ENCODE results near the gene AQP1. TPM values are rescaled to one million over a fixed set of nuclear protein-coding genes. Genes with fewer than 3 reads are reported as not detected.

The AQP1 gene
- total RNA-seq, 2 donors from 2014 or later, result 0.60 to 0.72 TPM

DNA sequence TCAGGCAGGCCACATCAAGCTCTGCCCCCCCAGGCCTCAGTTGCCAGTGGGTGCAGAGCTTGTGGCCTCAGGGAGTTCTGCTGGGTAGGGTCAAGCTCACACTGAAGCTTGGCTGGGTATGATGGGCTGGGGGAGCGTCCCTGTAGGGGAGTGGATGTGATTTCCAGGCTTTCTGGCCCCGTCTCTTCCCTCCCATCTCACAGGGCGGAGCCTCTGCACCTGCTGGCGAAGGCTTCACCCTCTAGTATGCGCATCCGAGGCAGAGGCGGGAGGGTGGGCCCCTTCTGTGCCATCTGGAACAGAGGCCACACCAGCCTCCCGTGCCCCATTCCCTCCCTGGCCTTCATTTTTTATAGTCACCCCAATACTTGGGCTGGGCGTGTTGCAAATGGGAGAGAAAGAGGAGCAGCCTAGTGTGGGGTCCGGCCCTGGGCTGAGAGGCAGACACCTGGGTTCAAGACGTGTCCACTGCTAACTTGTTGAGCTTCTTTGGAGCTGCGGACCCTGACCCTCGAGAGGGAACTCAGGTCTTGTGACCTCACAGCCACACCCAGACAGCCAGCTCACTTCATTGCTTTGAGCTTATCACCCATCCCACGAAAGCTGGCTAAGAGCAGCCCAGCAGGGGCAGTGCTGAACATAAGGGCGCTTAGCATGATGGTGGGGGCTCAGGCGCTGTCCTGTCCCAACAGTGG lies 2.3 kb downstream of the AQP1 start:
- Mint-ChIP-seq H3K27me3 (ENCODE audit: low read depth) (no peaks in the 10 kb centered on the region), H3K9me3 (no peaks in the 10 kb centered on the region), H3K27ac (no peak overlapping the region), H3K36me3 (ENCODE audit: insufficient read depth in 2 of 2) (no peaks in the 10 kb centered on the region), H3K4me1 (ENCODE audit: low read depth) (peaks cover 5% of the 10 kb centered on the region), H3K4me3 (no peak overlapping the region)
- ATAC-seq (replicated peaks in 1 of 2) (no peak), DNase-seq (no peak)

DNA sequence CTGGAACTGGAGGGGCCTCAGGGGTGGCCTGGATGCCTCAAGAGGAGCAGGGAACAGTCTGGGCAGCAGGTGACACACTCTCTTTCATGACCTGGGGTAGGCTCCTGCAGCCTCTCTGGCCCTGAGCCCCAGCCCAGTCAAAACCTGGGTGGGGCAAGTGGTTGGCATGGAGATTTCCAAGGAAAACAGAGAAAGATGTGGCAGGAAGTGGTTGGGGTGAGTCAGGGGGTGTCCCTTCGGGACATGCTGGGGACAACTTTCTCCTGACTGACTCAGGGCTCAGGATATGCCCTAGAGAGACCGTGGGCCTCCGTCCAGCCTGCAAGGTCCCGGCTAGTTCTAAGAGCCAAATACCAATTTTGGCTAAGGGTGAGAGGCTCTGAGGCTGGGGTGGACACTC lies 2.9 kb downstream of the AQP1 start:
- DNase-seq (no peak), ATAC-seq (replicated peaks in 1 of 2) (peak; percentile 36 to 39)
- Mint-ChIP-seq H3K36me3 (ENCODE audit: insufficient read depth in 2 of 2) (no peaks in the 10 kb centered on the region), H3K27ac (no peak overlapping the region), H3K4me1 (ENCODE audit: low read depth) (peaks cover 5% of the 10 kb centered on the region), H3K4me3 (no peak overlapping the region), H3K27me3 (ENCODE audit: low read depth) (no peaks in the 10 kb centered on the region), H3K9me3 (no peaks in the 10 kb centered on the region)

DNA sequence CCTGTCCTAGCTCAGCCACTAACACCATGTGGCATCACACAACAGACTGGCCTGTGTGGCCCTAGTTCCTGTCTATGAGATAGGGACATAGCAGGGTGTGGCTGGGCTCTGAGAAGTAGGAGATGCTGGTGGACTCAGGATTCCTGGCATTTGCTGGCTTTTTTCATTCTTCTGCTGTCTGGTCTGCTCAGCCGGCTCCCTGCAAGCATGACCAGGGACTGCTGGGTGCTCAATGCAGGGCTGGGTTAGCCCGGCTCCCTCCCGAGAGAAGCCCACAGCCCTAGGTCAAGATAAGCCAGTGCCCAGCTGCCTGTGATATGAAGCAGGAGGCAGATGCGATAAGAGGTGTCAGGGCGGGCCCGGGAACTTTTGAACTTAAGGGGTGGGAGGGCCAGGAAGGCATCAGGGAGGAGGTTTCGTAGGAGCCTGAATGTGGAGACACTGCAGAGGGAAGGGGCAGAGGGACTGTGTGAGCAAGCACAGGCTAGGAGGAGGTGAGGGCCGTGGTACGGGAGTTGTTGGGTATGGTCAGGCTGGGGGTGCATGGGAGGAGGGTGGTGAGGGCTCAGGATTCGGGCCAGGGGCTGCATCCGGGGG lies 3.5 kb downstream of the AQP1 start:
- Mint-ChIP-seq H3K27me3 (ENCODE audit: low read depth) (no peaks in the 10 kb centered on the region), H3K27ac (no peak overlapping the region), H3K4me3 (no peak overlapping the region), H3K4me1 (ENCODE audit: low read depth) (peaks cover 5% of the 10 kb centered on the region), H3K9me3 (no peaks in the 10 kb centered on the region), H3K36me3 (ENCODE audit: insufficient read depth in 2 of 2) (no peaks in the 10 kb centered on the region)
- no peak for ATAC-seq (replicated peaks in 1 of 2)
- DNase-seq, result no peak

DNA sequence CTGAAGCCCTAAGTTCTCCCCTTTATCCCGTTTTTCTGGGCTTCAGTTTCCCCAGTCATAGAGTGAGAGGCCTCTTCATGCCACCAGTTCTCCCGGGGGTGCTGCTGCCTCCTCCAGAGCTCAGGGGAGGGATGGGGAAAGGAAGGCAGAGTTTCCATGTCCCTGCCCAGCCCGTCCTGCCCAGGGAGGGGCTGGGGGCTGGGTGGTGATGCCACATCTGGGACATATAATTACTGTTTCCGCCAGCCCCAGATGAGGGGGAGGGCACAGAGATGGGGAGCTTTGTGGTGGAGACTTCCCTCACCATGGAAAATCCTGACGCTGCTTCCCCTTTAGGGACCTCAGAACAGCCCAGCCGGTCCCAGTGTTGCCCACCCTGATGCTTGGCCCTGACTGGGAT lies 4.1 kb downstream of the AQP1 start:
- Mint-ChIP-seq H3K4me3 (no peak overlapping the region), H3K4me1 (ENCODE audit: low read depth) (peaks cover 5% of the 10 kb centered on the region), H3K9me3 (no peaks in the 10 kb centered on the region), H3K27me3 (ENCODE audit: low read depth) (no peaks in the 10 kb centered on the region), H3K36me3 (ENCODE audit: insufficient read depth in 2 of 2) (no peaks in the 10 kb centered on the region), H3K27ac (no peak overlapping the region)
- no peak for ATAC-seq (replicated peaks in 1 of 2)
- no peak for DNase-seq

DNA sequence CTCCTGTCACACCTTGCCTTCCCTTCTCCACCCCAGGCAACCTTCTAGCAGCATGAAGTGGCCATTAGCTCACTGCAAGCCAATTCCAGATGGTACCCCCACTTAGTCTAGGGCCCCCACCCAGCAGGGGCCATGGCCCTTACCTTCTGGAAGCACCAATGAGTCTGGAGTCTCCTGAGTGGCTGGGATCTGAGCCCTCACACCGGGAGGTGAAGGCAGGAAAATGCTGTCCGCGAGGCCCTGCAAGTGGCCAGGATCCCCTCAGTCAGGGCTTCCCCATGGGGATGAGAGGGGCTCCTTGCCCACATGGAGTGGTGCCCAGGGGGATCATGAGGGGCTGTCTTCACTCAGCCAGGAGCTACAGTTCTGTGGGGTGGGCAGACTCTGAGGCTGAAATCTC lies 4.6 kb downstream of the AQP1 start:
- Mint-ChIP-seq H3K36me3 (ENCODE audit: insufficient read depth in 2 of 2) (no peaks in the 10 kb centered on the region), H3K27me3 (ENCODE audit: low read depth) (no peaks in the 10 kb centered on the region), H3K4me1 (ENCODE audit: low read depth) (peaks cover 5% of the 10 kb centered on the region), H3K9me3 (no peaks in the 10 kb centered on the region), H3K27ac (no peak overlapping the region), H3K4me3 (no peak overlapping the region)
- no peak for ATAC-seq (replicated peaks in 1 of 2)
- DNase-seq, result no peak

DNA sequence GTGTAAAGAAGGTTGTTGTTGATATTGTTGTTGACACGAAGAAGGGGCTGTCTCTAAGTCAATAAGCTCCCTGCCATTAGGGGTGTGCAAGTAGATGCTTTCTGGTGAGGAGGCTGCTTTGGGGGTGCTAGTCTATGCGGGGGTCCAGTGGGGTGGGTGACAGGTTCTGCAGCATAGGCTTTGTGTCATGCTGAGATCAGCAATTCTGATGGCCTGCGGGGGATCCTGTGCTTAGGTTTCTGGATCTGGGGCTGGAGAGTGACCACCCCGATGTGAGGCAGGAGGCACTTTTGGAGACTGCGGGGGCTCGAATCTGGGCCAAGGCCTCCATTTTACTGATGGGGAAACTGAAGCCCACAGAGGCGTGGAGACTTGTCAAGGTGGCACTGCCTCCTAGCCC lies 5.1 kb downstream of the AQP1 start:
- Mint-ChIP-seq H3K4me3 (no peak overlapping the region), H3K9me3 (no peaks in the 10 kb centered on the region), H3K4me1 (ENCODE audit: low read depth) (peaks cover 5% of the 10 kb centered on the region), H3K36me3 (ENCODE audit: insufficient read depth in 2 of 2) (no peaks in the 10 kb centered on the region), H3K27ac (no peak overlapping the region), H3K27me3 (ENCODE audit: low read depth) (no peaks in the 10 kb centered on the region)
- no peak for ATAC-seq (replicated peaks in 1 of 2)
- no peak for DNase-seq

DNA sequence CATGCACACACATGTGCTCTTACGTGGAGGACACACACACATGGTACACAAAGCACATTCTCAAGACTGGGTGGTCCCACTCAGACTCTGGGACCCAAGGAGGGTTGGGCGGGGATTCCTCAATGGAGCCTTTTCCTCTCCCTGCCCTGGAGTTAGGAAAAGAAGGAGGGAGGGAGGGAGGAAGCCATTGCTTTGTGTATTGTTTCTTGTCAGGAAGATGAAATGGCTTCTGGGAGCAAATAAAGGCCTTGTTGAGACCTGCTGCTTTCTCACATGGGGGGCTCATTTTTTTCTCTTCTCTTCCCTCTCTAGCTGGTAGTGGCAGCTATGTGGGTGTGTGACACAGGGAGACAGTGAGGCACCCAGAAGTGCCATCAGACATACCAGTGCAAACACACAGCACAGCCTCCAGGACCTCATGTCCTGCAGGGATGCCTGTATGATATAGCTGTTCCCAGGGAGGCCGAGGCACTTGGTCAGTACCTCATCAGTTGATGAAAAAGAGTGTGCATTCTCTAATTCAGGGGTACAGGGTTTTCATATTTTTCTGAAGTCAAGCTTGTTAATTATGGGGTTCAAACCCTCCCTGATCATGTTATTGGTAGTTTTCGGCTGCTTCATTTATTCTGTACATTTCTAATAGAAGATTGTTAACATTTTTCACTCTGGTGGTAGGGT lies 5.7 kb downstream of the AQP1 start:
- Mint-ChIP-seq H3K36me3 (ENCODE audit: insufficient read depth in 2 of 2) (no peaks in the 10 kb centered on the region), H3K27ac (no peak overlapping the region), H3K27me3 (ENCODE audit: low read depth) (no peaks in the 10 kb centered on the region), H3K4me1 (ENCODE audit: low read depth) (peaks cover 5% of the 10 kb centered on the region), H3K9me3 (no peaks in the 10 kb centered on the region), H3K4me3 (no peak overlapping the region)
- DNase-seq (no peak), ATAC-seq (replicated peaks in 1 of 2) (no peak)

DNA sequence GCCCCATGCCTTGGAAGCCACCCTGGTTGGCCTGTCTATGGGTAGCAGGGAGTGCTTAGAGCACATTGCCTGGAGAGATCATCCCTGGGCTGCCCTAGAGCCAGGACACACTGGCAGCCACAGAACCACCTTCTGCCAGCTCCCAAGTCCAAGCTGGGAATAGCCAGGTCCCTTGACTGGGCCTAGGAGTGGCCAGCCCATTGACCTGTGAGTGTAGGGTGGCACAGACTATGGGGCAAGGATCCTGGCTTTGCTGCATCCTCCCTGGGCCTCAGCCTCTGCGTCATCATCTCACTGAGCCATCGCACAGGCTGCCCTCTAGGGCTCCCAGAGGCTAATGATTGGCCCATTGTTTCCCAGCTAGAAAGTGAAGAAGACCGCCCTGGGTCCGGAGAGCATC lies 7.0 kb downstream of the AQP1 start:
- ATAC-seq (replicated peaks in 1 of 2) (no peak), DNase-seq (no peak)
- H3K27ac Mint-ChIP-seq, result no peak overlapping the region
- peaks cover 5% of the 10 kb centered on the region for H3K4me1 Mint-ChIP-seq (ENCODE audit: low read depth)
- no peaks in the 10 kb centered on the region for H3K36me3 Mint-ChIP-seq (ENCODE audit: insufficient read depth in 2 of 2)
- H3K9me3 Mint-ChIP-seq, result no peaks in the 10 kb centered on the region
- H3K4me3 Mint-ChIP-seq, result no peak overlapping the region
- H3K27me3 Mint-ChIP-seq (ENCODE audit: low read depth), result no peaks in the 10 kb centered on the region

DNA sequence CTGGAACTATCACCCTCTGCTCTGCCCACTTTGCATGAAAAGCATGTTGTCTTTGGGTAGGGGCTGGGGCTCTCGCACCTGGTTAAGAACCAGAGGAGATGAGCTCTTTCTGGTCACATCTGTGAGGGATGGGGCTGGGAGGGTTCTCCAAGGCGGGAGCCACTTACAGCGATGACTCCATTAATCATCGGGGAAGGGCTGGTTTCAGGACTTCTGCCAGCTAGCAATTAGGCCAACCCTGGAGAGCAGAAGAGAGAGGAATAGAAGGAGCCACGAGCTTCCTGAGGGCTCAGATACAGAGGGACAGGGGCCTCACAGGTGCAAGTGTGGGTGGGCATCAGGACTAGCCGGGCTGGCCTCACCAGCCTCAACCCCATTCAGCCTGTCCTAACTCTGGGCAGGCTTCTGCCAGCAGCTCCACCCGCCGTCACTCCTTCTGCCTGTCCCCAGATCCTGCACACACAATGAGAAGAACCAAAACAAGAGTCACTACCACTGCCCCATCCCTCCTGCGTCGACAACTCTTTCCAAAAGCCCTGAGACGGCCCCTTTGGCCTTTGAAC lies 8.4 kb downstream of the AQP1 start:
- DNase-seq (no peak), ATAC-seq (replicated peaks in 1 of 2) (no peak)
- Mint-ChIP-seq H3K9me3 (no peaks in the 10 kb centered on the region), H3K4me1 (ENCODE audit: low read depth) (no peaks in the 10 kb centered on the region), H3K4me3 (no peak overlapping the region), H3K27me3 (ENCODE audit: low read depth) (no peaks in the 10 kb centered on the region), H3K27ac (no peak overlapping the region), H3K36me3 (ENCODE audit: insufficient read depth in 2 of 2) (no peaks in the 10 kb centered on the region)

DNA sequence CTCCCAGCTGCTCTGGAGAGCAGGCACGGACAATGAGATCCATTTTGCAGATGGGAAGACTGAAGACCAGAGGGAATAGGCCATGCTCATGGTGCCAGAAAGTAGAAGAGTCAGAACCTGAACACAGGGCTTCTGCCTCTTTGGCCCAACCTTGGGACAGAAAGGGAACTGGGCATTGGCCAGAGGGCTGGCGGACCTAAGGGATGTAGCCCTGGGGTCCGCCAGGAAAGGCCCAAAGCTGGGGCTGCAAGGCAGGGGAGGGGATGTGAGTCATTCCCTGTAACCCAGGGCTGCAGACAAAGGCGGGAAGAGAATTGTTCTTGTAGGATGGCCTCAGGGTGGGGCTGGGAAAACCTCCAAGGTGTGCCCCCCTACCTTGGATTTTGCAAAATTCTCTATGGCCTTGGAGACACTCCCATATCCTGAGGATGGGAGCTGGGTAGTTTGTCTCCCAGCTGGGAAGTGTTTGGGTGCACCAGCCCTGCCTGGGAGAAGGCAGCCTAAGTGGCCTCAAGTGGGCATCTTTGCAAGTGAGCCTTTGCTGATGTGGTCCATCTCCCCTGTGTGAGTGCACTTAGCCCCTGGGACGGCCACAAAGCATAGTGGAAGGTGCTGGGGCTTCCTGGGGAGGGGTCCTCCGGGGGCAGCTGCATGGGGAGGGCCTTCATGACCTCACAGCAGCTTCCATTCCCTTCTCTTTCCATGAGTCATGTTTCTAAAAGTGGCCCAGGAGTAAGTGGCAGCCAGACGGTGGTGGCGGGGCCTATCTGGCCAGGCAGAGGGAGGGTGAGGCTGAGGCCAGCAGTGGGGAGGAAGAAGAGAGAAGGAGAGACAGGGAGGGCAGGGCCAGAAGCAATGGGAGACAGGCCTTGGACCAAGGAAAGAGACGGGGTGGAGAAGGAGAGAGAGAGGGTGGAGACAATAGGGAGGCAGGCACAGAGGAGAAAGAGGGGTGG lies 9.2 kb downstream of the AQP1 start:
- Mint-ChIP-seq H3K9me3 (no peaks in the 10 kb centered on the region), H3K27ac (no peak overlapping the region), H3K4me1 (ENCODE audit: low read depth) (no peaks in the 10 kb centered on the region), H3K27me3 (ENCODE audit: low read depth) (no peaks in the 10 kb centered on the region), H3K4me3 (no peak overlapping the region), H3K36me3 (ENCODE audit: insufficient read depth in 2 of 2) (no peaks in the 10 kb centered on the region)
- no peak for ATAC-seq (replicated peaks in 1 of 2)
- DNase-seq, result no peak

DNA sequence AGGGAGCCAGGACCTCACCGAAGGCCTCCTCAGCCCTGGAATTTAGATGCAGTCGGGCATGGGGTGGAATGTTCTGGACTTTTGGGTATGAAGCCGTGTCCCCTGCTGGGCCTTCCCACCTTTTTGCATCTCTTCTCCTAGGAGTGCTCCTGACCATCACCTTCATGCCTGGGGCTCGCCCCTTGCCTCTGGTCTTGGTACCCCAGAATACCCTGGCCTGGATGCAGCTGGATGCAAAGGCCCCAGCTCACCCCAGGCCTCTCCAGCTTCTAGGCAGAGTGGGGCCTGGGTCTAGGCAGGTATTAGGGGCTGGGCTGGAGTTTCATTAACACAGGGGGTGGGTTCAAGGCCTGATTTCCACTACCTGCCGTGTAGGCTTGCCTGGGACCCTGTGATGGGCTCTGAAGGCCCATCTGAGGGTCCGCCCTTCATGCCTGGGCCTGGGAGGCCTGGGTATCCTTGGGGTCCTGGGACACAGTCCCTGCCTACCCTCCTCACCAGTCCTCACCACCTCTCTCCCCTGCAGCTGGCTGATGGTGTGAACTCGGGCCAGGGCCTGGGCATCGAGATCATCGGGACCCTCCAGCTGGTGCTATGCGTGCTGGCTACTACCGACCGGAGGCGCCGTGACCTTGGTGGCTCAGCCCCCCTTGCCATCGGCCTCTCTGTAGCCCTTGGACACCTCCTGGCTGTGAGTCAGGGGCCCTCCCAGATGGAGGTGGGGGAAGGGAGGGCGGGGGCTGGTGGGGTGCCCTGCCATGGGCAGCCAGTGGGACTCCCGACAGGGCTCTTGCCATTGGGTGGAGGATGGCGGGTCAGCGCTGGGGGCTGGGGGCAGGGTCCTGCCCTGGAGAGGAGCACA lies 10.1 kb downstream of the AQP1 start:
- no peaks in the 10 kb centered on the region for H3K36me3 Mint-ChIP-seq (ENCODE audit: insufficient read depth in 2 of 2)
- H3K4me3 Mint-ChIP-seq, result no peak overlapping the region
- H3K27ac Mint-ChIP-seq, result no peak overlapping the region
- H3K27me3 Mint-ChIP-seq (ENCODE audit: low read depth), result no peaks in the 10 kb centered on the region
- DNase-seq (no peak), ATAC-seq (replicated peaks in 1 of 2) (no peak)
- no peaks in the 10 kb centered on the region for H3K9me3 Mint-ChIP-seq
- no peaks in the 10 kb centered on the region for H3K4me1 Mint-ChIP-seq (ENCODE audit: low read depth)

DNA sequence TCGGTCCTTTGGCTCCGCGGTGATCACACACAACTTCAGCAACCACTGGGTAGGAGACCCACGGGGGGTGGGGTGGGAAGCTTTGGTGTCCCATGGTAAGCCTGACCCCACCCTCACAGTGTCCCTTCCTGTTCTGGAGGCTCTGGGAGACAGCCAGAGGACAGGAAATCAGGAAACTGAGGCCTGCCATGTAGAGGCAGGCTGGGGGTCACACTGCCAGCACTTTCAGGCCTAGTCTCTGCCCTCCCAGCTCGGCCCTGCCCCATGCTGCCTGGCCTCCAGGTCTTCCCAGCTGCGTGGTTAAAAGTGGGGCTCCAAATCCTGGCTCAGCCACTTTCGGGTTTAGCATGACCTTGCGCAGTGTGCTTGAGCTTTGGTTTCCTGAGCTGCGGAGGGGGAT lies 10.9 kb downstream of the AQP1 start:
- no peak overlapping the region for H3K4me3 Mint-ChIP-seq
- peaks cover 0 to 3% of the 10 kb centered on the region in 2 donors for H3K36me3 Mint-ChIP-seq (ENCODE audit: insufficient read depth in 2 of 2)
- H3K9me3 Mint-ChIP-seq, result peaks cover 0 to 2% of the 10 kb centered on the region in 2 donors
- no peak for DNase-seq
- ATAC-seq (replicated peaks in 1 of 2), result no peak
- H3K27ac Mint-ChIP-seq, result no peak overlapping the region
- no peaks in the 10 kb centered on the region for H3K4me1 Mint-ChIP-seq (ENCODE audit: low read depth)
- no peaks in the 10 kb centered on the region for H3K27me3 Mint-ChIP-seq (ENCODE audit: low read depth)

Data from activated T-cell treated with anti-CD3 and anti-CD28 coated beads, Interleukin-2, amount 50 U/mL, for 72 hours (primary cell).